Kidney epithelial cell (primary cell): ENCODE data around the gene SLC9A7. TPM values are rescaled to one million over a fixed set of nuclear protein-coding genes. Genes with fewer than 3 reads are reported as not detected.

ENCODE experiments used
- DNase-seq: peaks from one replicate; pipeline ENCODE4 v3.0.0-alpha.2; 2010; ENCODE audit warnings: low read depth
- H3K27me3 ChIP-seq: 2 replicates; pipeline ENCODE4 v1.6.0; 2011; ENCODE audit warnings: low read length; ENCODE audit not compliant: control insufficient read depth, insufficient read depth
- H3K36me3 ChIP-seq: 2 replicates; pipeline ENCODE4 v1.5.1; 2011; ENCODE audit warnings: low read length; ENCODE audit not compliant: control insufficient read depth, insufficient read depth
- H3K4me3 ChIP-seq: 2 replicates; pipeline ENCODE4 v1.5.1; 2011; ENCODE audit warnings: low read depth, mild to moderate bottlenecking, control low read depth, low read length
- CTCF ChIP-seq: IDR thresholded peaks from 2 replicates; pipeline ENCODE4 v1.5.1; 2011; ENCODE audit warnings: mild to moderate bottlenecking, moderate library complexity, low read length, control low read depth, inconsistent platforms; ENCODE audit not compliant: insufficient read depth, poor library complexity, severe bottlenecking
- total RNA-seq: library from RNA; depleted of rRNA; stranded (reverse); fragments of >200 nt; gene quantifications from 2 replicates; pipeline ENCODE4 v1.2.3, GENCODE V29; 2015

Gene SLC9A7
- total RNA-seq, 1 donor from 2014 or later = 9.8 TPM

- no peak for DNase-seq
- Histone ChIP-seq H3K36me3 (no peaks in the 10 kb centered on the region), H3K4me3 (no peak overlapping the region), H3K27me3 (no peaks in the 10 kb centered on the region)
- no peak for TF ChIP-seq CTCF
These were observed 151.0 kb downstream of the SLC9A7 start for GRCh38 chrX:46607916-46608315.

GRCh38 chrX:46602468-46603102 is 156.3 kb downstream of the SLC9A7 start:
- DNase-seq = no peak
- H3K4me3 ChIP-seq = no peak overlapping the region
- no peaks in the 10 kb centered on the region for H3K36me3 ChIP-seq
- no peak for TF ChIP-seq CTCF
- H3K27me3 ChIP-seq = no peaks in the 10 kb centered on the region

GRCh38 chrX:46601283-46601682 is 157.6 kb downstream of the SLC9A7 start:
- no peak for DNase-seq
- TF ChIP-seq CTCF = no peak
- Histone ChIP-seq H3K27me3 (no peaks in the 10 kb centered on the region), H3K36me3 (no peaks in the 10 kb centered on the region), H3K4me3 (no peak overlapping the region)

GRCh38 chrX:46599051-46599560 is 159.8 kb downstream of the SLC9A7 start:
- Histone ChIP-seq H3K36me3 (no peaks in the 10 kb centered on the region), H3K4me3 (no peak overlapping the region), H3K27me3 (no peaks in the 10 kb centered on the region)
- no peak for DNase-seq
- no peak for TF ChIP-seq CTCF

GRCh38 chrX:46597771-46598170 is 161.1 kb downstream of the SLC9A7 start:
- no peak for DNase-seq
- TF ChIP-seq CTCF = no peak
- no peaks in the 10 kb centered on the region for H3K36me3 ChIP-seq
- no peaks in the 10 kb centered on the region for H3K27me3 ChIP-seq
- H3K4me3 ChIP-seq = no peak overlapping the region

- no peaks in the 10 kb centered on the region for H3K36me3 ChIP-seq
- H3K4me3 ChIP-seq = no peak overlapping the region
- no peak for TF ChIP-seq CTCF
- no peaks in the 10 kb centered on the region for H3K27me3 ChIP-seq
- no peak for DNase-seq
These were observed 161.7 kb downstream of the SLC9A7 start for GRCh38 chrX:46597208-46597607.
